GM20431 (cell line): ENCODE measurements around the gene SLC38A2.

Experiments used
- in situ Hi-C: fragments of 300-500 bp; cut with MseI, MboI; formaldehyde crosslinking; loops from one replicate; pipeline ENCODE4 v1.15.0; 2020; ENCODE audit warnings: low sequenced_read_pairs; ENCODE audit not compliant: unreplicated experiment

SLC38A2 gene

GRCh38 chr12:46364777-46365580, 7.6 kb downstream of the SLC38A2 start:
- in situ Hi-C loops: loop anchor here (25.0 kb wide), 1 partner anchor 297 kb away; no protein-coding TSS in a partner anchor

- in situ Hi-C loops: loop anchor here (25.0 kb wide), 1 partner anchor 298 kb away; no protein-coding TSS in a partner anchor
These were observed 8.3 kb downstream of the SLC38A2 start for GRCh38 chr12:46364300-46364696.

GRCh38 chr12:46363582-46364299, 8.8 kb downstream of the SLC38A2 start:
- in situ Hi-C loops: loop anchor here (25.0 kb wide), 1 partner anchor 299 kb away; no protein-coding TSS in a partner anchor

GRCh38 chr12:46362895-46363581, 9.5 kb downstream of the SLC38A2 start:
- in situ Hi-C loops: loop anchor here (25.0 kb wide), 1 partner anchor 299 kb away; no protein-coding TSS in a partner anchor

- in situ Hi-C loops: loop anchor here (25.0 kb wide), 1 partner anchor 301 kb away; no protein-coding TSS in a partner anchor
These were observed 10.9 kb downstream of the SLC38A2 start for GRCh38 chr12:46361667-46362034.

- in situ Hi-C loops: loop anchor here (25.0 kb wide), 1 partner anchor 301 kb away; no protein-coding TSS in a partner anchor
These were observed 11.5 kb downstream of the SLC38A2 start for GRCh38 chr12:46360908-46361666.

- in situ Hi-C loops: loop anchor here (25.0 kb wide), 1 partner anchor 302 kb away; no protein-coding TSS in a partner anchor
These were observed 12.2 kb downstream of the SLC38A2 start for GRCh38 chr12:46360370-46360769.

- in situ Hi-C loops: loop anchor here (25.0 kb wide), 1 partner anchor 303 kb away; no protein-coding TSS in a partner anchor
These were observed 12.8 kb downstream of the SLC38A2 start for GRCh38 chr12:46359667-46360280.

GRCh38 chr12:46358791-46359666, 13.5 kb downstream of the SLC38A2 start:
- in situ Hi-C loops: loop anchor here (25.0 kb wide), 1 partner anchor 303 kb away; no protein-coding TSS in a partner anchor

GRCh38 chr12:46358325-46358700, 14.3 kb downstream of the SLC38A2 start:
- in situ Hi-C loops: loop anchor here (25.0 kb wide), 1 partner anchor 304 kb away; no protein-coding TSS in a partner anchor

GRCh38 chr12:46357438-46358324, 14.9 kb downstream of the SLC38A2 start:
- in situ Hi-C loops: loop anchor here (25.0 kb wide), 1 partner anchor 305 kb away; no protein-coding TSS in a partner anchor

GRCh38 chr12:46356655-46357437, 15.7 kb downstream of the SLC38A2 start:
- in situ Hi-C loops: loop anchor here (25.0 kb wide), 1 partner anchor 305 kb away; no protein-coding TSS in a partner anchor

- in situ Hi-C loops: loop anchor here (25.0 kb wide), 1 partner anchor 308 kb away; no protein-coding TSS in a partner anchor
These were observed 17.8 kb downstream of the SLC38A2 start for GRCh38 chr12:46354802-46355199.

- in situ Hi-C loops: loop anchor here (25.0 kb wide), 1 partner anchor 308 kb away; no protein-coding TSS in a partner anchor
These were observed 18.3 kb downstream of the SLC38A2 start for GRCh38 chr12:46354111-46354801.

GRCh38 chr12:46351886-46352650, 20.5 kb downstream of the SLC38A2 start:
- in situ Hi-C loops: loop anchor here (25.0 kb wide), 1 partner anchor 310 kb away; no protein-coding TSS in a partner anchor
